ENCODE data around the gene GRM7.

Gene GRM7

GRCh38 chr3:7621651-7622050 lies 760.7 kb downstream of the GRM7 start:
- TF ChIP-seq CTCF (IDR thresholded peaks at IDR 0.05; ENCODE audit: low read depth, low read length): no peak
- Histone ChIP-seq H3K36me3 (no peaks in the 10 kb centered on the region), H3K4me3 (ENCODE audit: low read depth, low read length) (no peak overlapping the region), H3K27me3 (ENCODE audit: insufficient read depth, low read depth, severe bottlenecking) (no peaks in the 10 kb centered on the region), H3K27ac (no peak overlapping the region), H3K9me3 (ENCODE audit: severe bottlenecking) (no peaks in the 10 kb centered on the region)
- DNase-seq: no peak

GRCh38 chr3:7625021-7625420 lies 764.1 kb downstream of the GRM7 start:
- no peaks in the 10 kb centered on the region for H3K27me3 ChIP-seq (ENCODE audit: insufficient read depth, low read depth, severe bottlenecking)
- no peak overlapping the region for H3K27ac ChIP-seq
- no peaks in the 10 kb centered on the region for H3K9me3 ChIP-seq (ENCODE audit: severe bottlenecking)
- H3K4me3 ChIP-seq (ENCODE audit: low read depth, low read length): no peak overlapping the region
- no peaks in the 10 kb centered on the region for H3K36me3 ChIP-seq
- TF ChIP-seq CTCF (IDR thresholded peaks at IDR 0.05; ENCODE audit: low read depth, low read length): no peak
- no peak for DNase-seq

GRCh38 chr3:7630351-7630911 lies 769.5 kb downstream of the GRM7 start:
- no peak for DNase-seq
- no peak for TF ChIP-seq CTCF (IDR thresholded peaks at IDR 0.05; ENCODE audit: low read depth, low read length)
- Histone ChIP-seq H3K36me3 (no peaks in the 10 kb centered on the region), H3K9me3 (ENCODE audit: severe bottlenecking) (no peaks in the 10 kb centered on the region), H3K4me3 (ENCODE audit: low read depth, low read length) (no peak overlapping the region), H3K27me3 (ENCODE audit: insufficient read depth, low read depth, severe bottlenecking) (no peaks in the 10 kb centered on the region), H3K27ac (no peak overlapping the region)

- H3K9me3 ChIP-seq (ENCODE audit: severe bottlenecking): no peaks in the 10 kb centered on the region
- no peak for DNase-seq
- H3K4me3 ChIP-seq (ENCODE audit: low read depth, low read length): no peak overlapping the region
- H3K36me3 ChIP-seq: no peaks in the 10 kb centered on the region
- H3K27ac ChIP-seq: no peak overlapping the region
- 0 out of 2 replicates have a peak, but pooled peaks have one; percentile 13 for TF ChIP-seq CTCF (IDR thresholded peaks at IDR 0.05; ENCODE audit: low read depth, low read length)
- no peaks in the 10 kb centered on the region for H3K27me3 ChIP-seq (ENCODE audit: insufficient read depth, low read depth, severe bottlenecking)
These were observed 770.0 kb downstream of the GRM7 start for GRCh38 chr3:7630925-7631324.

GRCh38 chr3:7632305-7632704 lies 771.4 kb downstream of the GRM7 start:
- Histone ChIP-seq H3K9me3 (ENCODE audit: severe bottlenecking) (no peaks in the 10 kb centered on the region), H3K36me3 (no peaks in the 10 kb centered on the region), H3K27ac (no peak overlapping the region), H3K4me3 (ENCODE audit: low read depth, low read length) (no peak overlapping the region), H3K27me3 (ENCODE audit: insufficient read depth, low read depth, severe bottlenecking) (no peaks in the 10 kb centered on the region)
- no peak for TF ChIP-seq CTCF (IDR thresholded peaks at IDR 0.05; ENCODE audit: low read depth, low read length)
- DNase-seq: no peak

- Histone ChIP-seq H3K9me3 (ENCODE audit: severe bottlenecking) (no peaks in the 10 kb centered on the region), H3K36me3 (no peaks in the 10 kb centered on the region), H3K4me3 (ENCODE audit: low read depth, low read length) (no peak overlapping the region), H3K27me3 (ENCODE audit: insufficient read depth, low read depth, severe bottlenecking) (no peaks in the 10 kb centered on the region), H3K27ac (no peak overlapping the region)
- no peak for TF ChIP-seq CTCF (IDR thresholded peaks at IDR 0.05; ENCODE audit: low read depth, low read length)
- DNase-seq: no peak
These were observed 776.8 kb downstream of the GRM7 start for GRCh38 chr3:7637694-7638093.
